ENCODE data around the gene REG3G. TPM values are rescaled to one million over a fixed set of nuclear protein-coding genes. Genes with fewer than 3 reads are reported as not detected.

REG3G gene
- total and polyA plus RNA-seq, 10 of the 15 experiments (the other 5 are each of a cell fraction or from before 2014, with no cell fraction given), result 0.33 TPM; not detected in 9

DNA sequence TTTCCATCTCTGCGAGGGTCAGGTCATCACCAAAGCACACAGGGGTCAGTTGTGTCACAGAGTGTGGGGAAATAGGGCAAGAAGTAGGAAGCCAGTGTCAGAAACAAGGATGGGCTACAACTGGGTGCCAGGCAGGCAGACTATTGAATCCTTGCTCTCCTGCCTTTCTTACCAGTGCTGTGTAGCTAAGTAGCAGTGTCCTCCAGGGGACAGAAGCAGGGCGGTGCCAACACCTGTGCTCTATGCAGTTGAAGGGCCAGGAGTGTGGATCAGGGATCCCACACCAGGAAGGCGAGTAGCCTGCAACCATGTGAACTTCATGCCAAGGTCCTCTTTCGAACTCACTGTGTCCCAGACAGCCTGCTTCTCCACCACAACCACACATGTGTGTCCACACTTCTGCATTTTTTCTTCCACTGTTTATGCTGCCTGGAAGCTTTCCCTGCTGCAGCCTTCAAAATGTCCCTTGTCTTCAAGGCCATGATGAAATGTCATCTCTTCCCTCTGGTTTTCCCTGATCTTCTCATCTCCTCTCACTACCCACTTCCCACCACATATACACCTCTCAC is 25.4 kb upstream of the REG3G start:
- no peaks in the 10 kb centered on the region for H3K79me2 ChIP-seq (ENCODE audit: control insufficient read depth, insufficient read depth, low read length)
- in situ Hi-C loops (cut with MboI) (no loop called here), intact Hi-C loops (cut with micrococcal nuclease; ENCODE audit: unreplicated experiment) (no loop called here)
- CTCF ChIA-PET, result interaction anchor here (1.0 to 4.4 kb wide), 5 partner anchors 11 to 326 kb away, joined by 3 to 22 read pairs (median 12); no protein-coding TSS in a partner anchor
- H3K27me3 ChIP-seq (replicated peaks in 1 of 2; ENCODE audit: control insufficient read depth in 2 of 2, insufficient read depth in 2 of 2, low read length in 1 of 2), result no peaks in the 10 kb centered on the region; a peak in 2 of 4 replicates
- H3K27ac ChIP-seq (ENCODE audit: control insufficient read depth, insufficient read depth), result no peak overlapping the region
- no TSS peak for BruUV-seq (replicated peaks)
- WGBS (ENCODE audit: insufficient coverage, insufficient replicate concordance, low lambda C conversion rate, missing lambda C conversion rate), result 0% methylated on average over 4 of the region's 4 CpGs
- no peak overlapping the region for H3K4me2 ChIP-seq (ENCODE audit: control insufficient read depth, insufficient read depth)
- no peak for ATAC-seq
- no peak overlapping the region for H3K4me3 ChIP-seq
- SMC1A ChIA-PET (ENCODE audit: uncharacterized antibody, unreplicated experiment), result interaction anchor here (1.5 kb wide), 1 partner anchor 327 kb away, joined by 3 read pairs; no protein-coding TSS in a partner anchor
- POLR2A ChIA-PET, result interaction anchor here (0.6 kb wide), 1 partner anchor 11 kb away, joined by 3 read pairs; no protein-coding TSS in a partner anchor
- no peak overlapping the region for H2AFZ ChIP-seq (ENCODE audit: control insufficient read depth, low read depth, low read length)
- TF ChIP-seq CREM (IDR thresholded peaks at IDR 0.05; ENCODE audit: low read depth) (no peak), ZBED1 (IDR thresholded peaks at IDR 0.05; ENCODE audit: borderline replicate concordance) (no peak), TCF12 (IDR thresholded peaks at IDR 0.05; ENCODE audit: low read depth, low read length) (no peak), EZH2 (IDR thresholded peaks at IDR 0.05; ENCODE audit: borderline replicate concordance, control insufficient read depth, low read depth, low read length) (no peak), RBBP5 (conservative IDR thresholded peaks at IDR 0.05) (no peak), ZNF384 (IDR thresholded peaks at IDR 0.05; ENCODE audit: borderline replicate concordance, low read depth, low read length) (no peak), CEBPB (IDR thresholded peaks at IDR 0.05; ENCODE audit: borderline replicate concordance in 1 of 2, low read depth in 2 of 2, low read length in 2 of 2) (no peak), CBX5 (IDR thresholded peaks at IDR 0.05; ENCODE audit: low read depth) (no peak), SP1 (IDR thresholded peaks at IDR 0.05; ENCODE audit: low read depth, low read length) (no peak), PAX5 (IDR thresholded peaks at IDR 0.05; ENCODE audit: borderline replicate concordance, low read depth, low read length) (no peak), MYB (IDR thresholded peaks at IDR 0.05; ENCODE audit: borderline replicate concordance, low read depth, low read length) (no peak), WRNIP1 (IDR thresholded peaks at IDR 0.05; ENCODE audit: borderline replicate concordance, low read depth, low read length) (no peak)
- TF ChIP-seq, protein P1, sequence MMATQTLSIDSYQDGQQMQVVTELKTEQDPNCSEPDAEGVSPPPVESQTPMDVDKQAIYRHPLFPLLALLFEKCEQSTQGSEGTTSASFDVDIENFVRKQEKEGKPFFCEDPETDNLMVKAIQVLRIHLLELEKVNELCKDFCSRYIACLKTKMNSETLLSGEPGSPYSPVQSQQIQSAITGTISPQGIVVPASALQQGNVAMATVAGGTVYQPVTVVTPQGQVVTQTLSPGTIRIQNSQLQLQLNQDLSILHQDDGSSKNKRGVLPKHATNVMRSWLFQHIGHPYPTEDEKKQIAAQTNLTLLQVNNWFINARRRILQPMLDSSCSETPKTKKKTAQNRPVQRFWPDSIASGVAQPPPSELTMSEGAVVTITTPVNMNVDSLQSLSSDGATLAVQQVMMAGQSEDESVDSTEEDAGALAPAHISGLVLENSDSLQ (IDR thresholded peaks at IDR 0.05), result no peak
- TF ChIP-seq, protein P2, sequence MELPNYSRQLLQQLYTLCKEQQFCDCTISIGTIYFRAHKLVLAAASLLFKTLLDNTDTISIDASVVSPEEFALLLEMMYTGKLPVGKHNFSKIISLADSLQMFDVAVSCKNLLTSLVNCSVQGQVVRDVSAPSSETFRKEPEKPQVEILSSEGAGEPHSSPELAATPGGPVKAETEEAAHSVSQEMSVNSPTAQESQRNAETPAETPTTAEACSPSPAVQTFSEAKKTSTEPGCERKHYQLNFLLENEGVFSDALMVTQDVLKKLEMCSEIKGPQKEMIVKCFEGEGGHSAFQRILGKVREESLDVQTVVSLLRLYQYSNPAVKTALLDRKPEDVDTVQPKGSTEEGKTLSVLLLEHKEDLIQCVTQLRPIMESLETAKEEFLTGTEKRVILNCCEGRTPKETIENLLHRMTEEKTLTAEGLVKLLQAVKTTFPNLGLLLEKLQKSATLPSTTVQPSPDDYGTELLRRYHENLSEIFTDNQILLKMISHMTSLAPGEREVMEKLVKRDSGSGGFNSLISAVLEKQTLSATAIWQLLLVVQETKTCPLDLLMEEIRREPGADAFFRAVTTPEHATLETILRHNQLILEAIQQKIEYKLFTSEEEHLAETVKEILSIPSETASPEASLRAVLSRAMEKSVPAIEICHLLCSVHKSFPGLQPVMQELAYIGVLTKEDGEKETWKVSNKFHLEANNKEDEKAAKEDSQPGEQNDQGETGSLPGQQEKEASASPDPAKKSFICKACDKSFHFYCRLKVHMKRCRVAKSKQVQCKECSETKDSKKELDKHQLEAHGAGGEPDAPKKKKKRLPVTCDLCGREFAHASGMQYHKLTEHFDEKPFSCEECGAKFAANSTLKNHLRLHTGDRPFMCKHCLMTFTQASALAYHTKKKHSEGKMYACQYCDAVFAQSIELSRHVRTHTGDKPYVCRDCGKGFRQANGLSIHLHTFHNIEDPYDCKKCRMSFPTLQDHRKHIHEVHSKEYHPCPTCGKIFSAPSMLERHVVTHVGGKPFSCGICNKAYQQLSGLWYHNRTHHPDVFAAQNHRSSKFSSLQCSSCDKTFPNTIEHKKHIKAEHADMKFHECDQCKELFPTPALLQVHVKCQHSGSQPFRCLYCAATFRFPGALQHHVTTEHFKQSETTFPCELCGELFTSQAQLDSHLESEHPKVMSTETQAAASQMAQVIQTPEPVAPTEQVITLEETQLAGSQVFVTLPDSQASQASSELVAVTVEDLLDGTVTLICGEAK (IDR thresholded peaks at IDR 0.05; ENCODE audit: borderline replicate concordance), result no peak
- no peaks in the 10 kb centered on the region for H3K9me3 ChIP-seq (replicated peaks; ENCODE audit: control insufficient read depth, insufficient read depth, low read length)
- no peaks in the 10 kb centered on the region for H3K36me3 ChIP-seq (ENCODE audit: control insufficient read depth in 2 of 2, insufficient read depth in 2 of 2, low read length in 1 of 2)
- FAIRE-seq, result no peak
- no peaks in the 10 kb centered on the region for H3K4me1 ChIP-seq (ENCODE audit: control insufficient read depth, insufficient read depth, low read length)
- RAD21 ChIA-PET (ENCODE audit: unreplicated experiment), result interaction anchor here (1.2 to 1.7 kb wide), 2 partner anchors 20 to 327 kb away, joined by 4 to 7 read pairs; no protein-coding TSS in a partner anchor
- H3K9ac ChIP-seq (ENCODE audit: control insufficient read depth, insufficient read depth, low read length), result no peak overlapping the region
- H4K20me1 ChIP-seq (ENCODE audit: control insufficient read depth, insufficient read depth), result no peaks in the 10 kb centered on the region
- DNase-seq (ENCODE audit: low read depth, low spot score), result no peak
